Suprapubic skin (tissue), 4 donors: ENCODE data around the gene MBD2. TPM values are rescaled to one million over a fixed set of nuclear protein-coding genes. Genes with fewer than 3 reads are reported as not detected.

Source experiments
- DNase-seq, 2 donors: peaks; one replicate each; pipeline ENCODE4 v3.0.0-alpha.2; 2019; ENCODE audit warnings: low spot score in 2 of 2
- H3K27ac ChIP-seq: fragments of 200-600 bp; sonication (generic); one replicate; pipeline ENCODE4 v1.5.1; 2019
- H3K27me3 ChIP-seq: fragments of 200-600 bp; sonication (generic); one replicate; pipeline ENCODE4 v1.5.1; 2019
- H3K36me3 ChIP-seq: fragments of 200-600 bp; sonication (generic); one replicate; pipeline ENCODE4 v1.5.1; 2019
- H3K4me1 ChIP-seq: fragments of 200-600 bp; sonication (generic); one replicate; pipeline ENCODE4 v1.5.1; 2019
- H3K4me3 ChIP-seq: fragments of 200-600 bp; sonication (generic); one replicate; pipeline ENCODE4 v1.5.1; 2019; ENCODE audit warnings: mild to moderate bottlenecking
- H3K9me3 ChIP-seq: fragments of 200-600 bp; sonication (generic); one replicate; pipeline ENCODE4 v1.5.1; 2019
- CTCF ChIP-seq, 2 donors: fragments of 200-600 bp in 1 of 2; fragments of 450-650 bp in 1 of 2; sonication (generic) in 1 of 2; IDR thresholded peaks; one replicate each; pipeline ENCODE4 v1.5.1; 2016 to 2019; ENCODE audit warnings: antibody characterized with exemption in 2 of 2, mild to moderate bottlenecking in 1 of 2, moderate library complexity in 1 of 2
- EP300 ChIP-seq: sonication (generic); formaldehyde crosslinking; IDR thresholded peaks from one replicate; pipeline ENCODE4 v1.6.1; 2017; ENCODE audit warnings: antibody characterized with exemption
- POLR2A ChIP-seq, 2 donors: fragments of 450-650 bp; IDR thresholded peaks; one replicate each; pipeline ENCODE4 v1.6.1; 2017; ENCODE audit warnings: antibody characterized with exemption in 2 of 2, mild to moderate bottlenecking in 2 of 2, moderate library complexity in 2 of 2
- POLR2AphosphoS5 ChIP-seq, 3 donors: sonication (generic); formaldehyde crosslinking; IDR thresholded peaks; one replicate each; pipeline ENCODE4 v1.6.1; 2017; ENCODE audit warnings: antibody characterized with exemption in 3 of 3
- WGBS: methylation state at CpG from one replicate; pipeline ENCODE4 v1.1.5; 2018; 5-methylcytosine and 5-hydroxymethylcytosine counted together
- total RNA-seq, 4 donors: library from RNA; depleted of rRNA; stranded (reverse); fragments of >200 nt; gene quantifications; one replicate each; pipeline ENCODE4 v1.1.0, GENCODE V29; 2016

Gene MBD2
- total RNA-seq, 4 donors from 2014 or later: 40.8 to 55.8 (median 45.0) TPM

GRCh38 chr18:54193786-54194185 lies 30.7 kb downstream of the MBD2 start:
- Histone ChIP-seq H3K9me3 (no peaks in the 10 kb centered on the region), H3K4me1 (peaks cover 15% of the 10 kb centered on the region), H3K36me3 (peaks cover 4% of the 10 kb centered on the region), H3K27me3 (no peaks in the 10 kb centered on the region), H3K27ac (no peak overlapping the region), H3K4me3 (no peak overlapping the region)
- no peak for TF ChIP-seq EP300
- TF ChIP-seq CTCF (IDR thresholded peaks at IDR 0.05): no peak
- no peak for TF ChIP-seq POLR2AphosphoS5 (IDR thresholded peaks at IDR 0.05)
- no peak for TF ChIP-seq POLR2A (IDR thresholded peaks at IDR 0.05)
- 83% methylated on average over 2 of the region's 2 CpGs for WGBS
- DNase-seq: no peak

GRCh38 chr18:54192900-54193299 lies 31.6 kb downstream of the MBD2 start:
- Histone ChIP-seq H3K9me3 (no peaks in the 10 kb centered on the region), H3K4me3 (no peak overlapping the region), H3K27ac (peak overlapping the region; percentile 20), H3K4me1 (peaks cover 15% of the 10 kb centered on the region), H3K36me3 (peaks cover 9% of the 10 kb centered on the region), H3K27me3 (no peaks in the 10 kb centered on the region)
- TF ChIP-seq POLR2A (IDR thresholded peaks at IDR 0.05): no peak
- no peak for TF ChIP-seq EP300
- no peak for TF ChIP-seq CTCF (IDR thresholded peaks at IDR 0.05)
- no peak for TF ChIP-seq POLR2AphosphoS5 (IDR thresholded peaks at IDR 0.05)
- WGBS: 54% methylated on average over 3 of the region's 3 CpGs
- DNase-seq: no peak

- Histone ChIP-seq H3K4me1 (peaks cover 15% of the 10 kb centered on the region), H3K36me3 (peaks cover 14% of the 10 kb centered on the region), H3K27ac (peak overlapping the region; percentile 20), H3K9me3 (no peaks in the 10 kb centered on the region), H3K4me3 (no peak overlapping the region), H3K27me3 (no peaks in the 10 kb centered on the region)
- WGBS: 78% methylated on average over 4 of the region's 4 CpGs
- no peak for DNase-seq
- TF ChIP-seq CTCF (IDR thresholded peaks at IDR 0.05): no peak
- TF ChIP-seq EP300: no peak
- no peak for TF ChIP-seq POLR2AphosphoS5 (IDR thresholded peaks at IDR 0.05)
- no peak for TF ChIP-seq POLR2A (IDR thresholded peaks at IDR 0.05)
Observed at GRCh38 chr18:54192415-54192814, 32.1 kb downstream of the MBD2 start.

GRCh38 chr18:54191352-54191751 lies 33.1 kb downstream of the MBD2 start:
- Histone ChIP-seq H3K27me3 (no peaks in the 10 kb centered on the region), H3K9me3 (no peaks in the 10 kb centered on the region), H3K36me3 (peaks cover 24% of the 10 kb centered on the region), H3K4me3 (no peak overlapping the region), H3K4me1 (peaks cover 15% of the 10 kb centered on the region), H3K27ac (no peak overlapping the region)
- DNase-seq: no peak
- TF ChIP-seq CTCF (IDR thresholded peaks at IDR 0.05) (no peak), EP300 (no peak), POLR2A (IDR thresholded peaks at IDR 0.05) (no peak), POLR2AphosphoS5 (IDR thresholded peaks at IDR 0.05) (no peak)

- Histone ChIP-seq H3K9me3 (no peaks in the 10 kb centered on the region), H3K4me1 (peaks cover 11% of the 10 kb centered on the region), H3K27ac (no peak overlapping the region), H3K4me3 (no peak overlapping the region), H3K27me3 (no peaks in the 10 kb centered on the region), H3K36me3 (peaks cover 40% of the 10 kb centered on the region)
- DNase-seq: no peak
- 95% methylated on average over 3 of the region's 3 CpGs for WGBS
- no peak for TF ChIP-seq EP300
- no peak for TF ChIP-seq CTCF (IDR thresholded peaks at IDR 0.05)
Observed at GRCh38 chr18:54187372-54187771, 37.1 kb downstream of the MBD2 start.
